Activated CD4-positive, alpha-beta T cell treated with anti-CD3 and anti-CD28 coated beads, Interleukin-2, Interleukin-4, amounts not matched to agents 100 ng/mL and 50 ng/mL, durations not matched to agents 16 hours and 8 hours (primary cell): ENCODE results near the gene NKAIN4.
"Not testable (repeated sequence)": the region's sequence is repeated elsewhere in the genome, so short reads cannot be mapped to it uniquely, and the experiment has no call there.

ENCODE experiments used
- DNase-seq: peaks from one replicate; pipeline ENCODE4 v3.0.0-alpha.2; 2020; ENCODE audit warnings: low spot score

NKAIN4 gene

GRCh38 chr20:63257629-63258028 is 3.4 kb upstream of the NKAIN4 start:
- DNase-seq, result no peak

GRCh38 chr20:63256954-63257353 is 2.7 kb upstream of the NKAIN4 start:
- DNase-seq, result no peak

- no peak for DNase-seq
Observed at GRCh38 chr20:63255931-63256704, 1.9 kb upstream of the NKAIN4 start.

- no peak for DNase-seq
Observed at GRCh38 chr20:63254606-63255384, 532 bp upstream of the NKAIN4 start.

GRCh38 chr20:63253438-63254231 is 628 bp downstream of the NKAIN4 start:
- no peak for DNase-seq

GRCh38 chr20:63253065-63253437 is 1.2 kb downstream of the NKAIN4 start:
- DNase-seq, result no peak

GRCh38 chr20:63252284-63252711 is 2.0 kb downstream of the NKAIN4 start:
- no peak for DNase-seq

- DNase-seq, result not testable (repeated sequence)
Observed at GRCh38 chr20:63251350-63251749, 2.9 kb downstream of the NKAIN4 start.

- DNase-seq, result no peak
Observed at GRCh38 chr20:63249891-63250290, 4.4 kb downstream of the NKAIN4 start.

- DNase-seq, result no peak
Observed at GRCh38 chr20:63248835-63249591, 5.2 kb downstream of the NKAIN4 start.

GRCh38 chr20:63247671-63248228 is 6.5 kb downstream of the NKAIN4 start:
- no peak for DNase-seq

- DNase-seq, result no peak
Observed at GRCh38 chr20:63246490-63247288, 7.6 kb downstream of the NKAIN4 start.

- DNase-seq, result no peak
Observed at GRCh38 chr20:63244468-63244867, 9.8 kb downstream of the NKAIN4 start.

GRCh38 chr20:63243604-63244247 is 10.5 kb downstream of the NKAIN4 start:
- DNase-seq, result no peak

- DNase-seq, result no peak
Observed at GRCh38 chr20:63242736-63243135, 11.5 kb downstream of the NKAIN4 start.

GRCh38 chr20:63241272-63241671 is 13.0 kb downstream of the NKAIN4 start:
- no peak for DNase-seq

- no peak for DNase-seq
Observed at GRCh38 chr20:63240004-63240403, 14.3 kb downstream of the NKAIN4 start.

- no peak for DNase-seq
Observed at GRCh38 chr20:63239431-63239830, 14.8 kb downstream of the NKAIN4 start.

- no peak for DNase-seq
Observed at GRCh38 chr20:63238514-63239125, 15.6 kb downstream of the NKAIN4 start.

GRCh38 chr20:63238031-63238430 is 16.2 kb downstream of the NKAIN4 start:
- DNase-seq, result no peak
